K562 (cell line): Measurements from ENCODE around the gene SETMAR. TPM values are rescaled to one million over a fixed set of nuclear protein-coding genes. Genes with fewer than 3 reads are reported as not detected.

Experiments used
- ARID3A ChIP-seq: IDR thresholded peaks from 2 replicates; pipeline ENCODE4 v1.6.1; 2012; ENCODE audit warnings: low read depth, low read length, improper control_type of control experiment, borderline replicate concordance
- CBX1 ChIP-seq: sonication (generic); IDR thresholded peaks from 2 replicates; pipeline ENCODE4 v1.6.1; 2016; ENCODE audit warnings: antibody characterized with exemption, low read depth, mild to moderate bottlenecking
- HNRNPUL1 ChIP-seq: fragments of 200-400 bp; formaldehyde crosslinking; IDR thresholded peaks from 2 replicates; pipeline ENCODE4 v1.6.1; 2017; ENCODE audit warnings: low read length
- PURB ChIP-seq: sonication (generic); formaldehyde crosslinking; IDR thresholded peaks from 2 replicates; pipeline ENCODE4 v1.9.0; 2021; ENCODE audit warnings: low read depth, mild to moderate bottlenecking, missing genetic modification reagents
- RCOR1 ChIP-seq, 2 experiments: IDR thresholded peaks; 2 replicates each; pipeline ENCODE4 v1.6.1; 2012; ENCODE audit warnings: low read depth in 2 of 2, low read length in 2 of 2, borderline replicate concordance in 1 of 2, improper control_type of control experiment in 1 of 2
- SOX6 ChIP-seq: fragments of 450-650 bp; IDR thresholded peaks from 2 replicates; pipeline ENCODE4 v1.6.1; 2014; ENCODE audit warnings: mild to moderate bottlenecking
- XRCC4 ChIP-seq: IDR thresholded peaks from one replicate; pipeline ENCODE4 v1.6.1; 2011; ENCODE audit not compliant: insufficient read depth, insufficient read length; ENCODE audit errors: extremely low read depth
- ZNF318 ChIP-seq, 2 experiments: fragments of 450-650 bp; IDR thresholded peaks; 2 replicates each; pipeline ENCODE4 v1.6.1; 2016; ENCODE audit warnings: mild to moderate bottlenecking in 2 of 2, borderline replicate concordance in 1 of 2, low read depth in 1 of 2, moderate library complexity in 1 of 2
- ZNF395 ChIP-seq: fragments of 200-800 bp; sonication (Bioruptor generic); IDR thresholded peaks from 2 replicates; pipeline ENCODE4 v1.6.1; 2017; ENCODE audit warnings: missing genetic modification characterization, missing compliant biosample characterization
- ZNF449 ChIP-seq: fragments of 250-450 bp; sonication (Bioruptor Pico); IDR thresholded peaks from 2 replicates; pipeline ENCODE4 v1.8.0; 2022; ENCODE audit warnings: moderate library complexity, mild to moderate bottlenecking, inconsistent platforms
- ZNF75A ChIP-seq: fragments of 450-650 bp; formaldehyde crosslinking; IDR thresholded peaks from 2 replicates; pipeline ENCODE4 v1.4.0; 2020; ENCODE audit warnings: mild to moderate bottlenecking
- polyA plus RNA-seq, 8 experiments: library from polyadenylated mRNA; depleted of rRNA in 4 of 8; stranded (reverse) in 5 of 8; unstranded in 3 of 8; fragments of >200 nt; fragmentation: Nextera tagmentation in 2 of 8; fragmentation: Illumina TruSeq in 1 of 8; extraction: Ambion mirVana in 2 of 8; extraction: Trizol in 1 of 8; gene quantifications; 2 replicates each; pipeline versions ENCODE4 v1.2.1 to v1.2.3, GENCODE V29; 2011 to 2014; ENCODE audit warnings: inconsistent platforms in 1 of 8, missing spikeins in 1 of 8
- total RNA-seq, 7 experiments: library from RNA; depleted of rRNA in 6 of 7; stranded (reverse); fragments of >200 nt in 6 of 7; fragmentation: Illumina TruSeq in 2 of 7; extraction: Trizol in 2 of 7; gene quantifications; 2 replicates each; pipeline versions ENCODE4 v1.2.1 to v1.2.3, GENCODE V29; 2011 to 2021; ENCODE audit warnings: low replicate concordance in 1 of 7

Gene SETMAR
- total and polyA plus RNA-seq, 9 of the 15 experiments (the other 6 are each of a cell fraction or from before 2014, with no cell fraction given), result 5.5 to 25.1 (median 18.2) TPM

GRCh38 chr3:4303187-4304123, at the start of gene SETMAR (continued):
- TF ChIP-seq ZNF75A, result no peak
- TF ChIP-seq XRCC4, result no peak
- TF ChIP-seq ZNF318 (IDR thresholded peaks at IDR 0.05; ENCODE audit: borderline replicate concordance in 1 of 2, low read depth in 1 of 2), result no peak
- TF ChIP-seq ZNF395 (CRISPR knock-in tag), result peak; percentile 73; the same call in 1 of the 2 replicates
- TF ChIP-seq HNRNPUL1, result no peak
- TF ChIP-seq ARID3A, result no peak
- peak; percentile 43; the same call in 1 of the 2 replicates for TF ChIP-seq CBX1
- no peak; a peak in 1 of 4 replicates for TF ChIP-seq RCOR1 (IDR thresholded peaks at IDR 0.05; ENCODE audit: borderline replicate concordance in 1 of 2, low read depth in 2 of 2, low read length in 2 of 2)
- peak; percentile 94 for TF ChIP-seq SOX6
- TF ChIP-seq PURB (CRISPR knock-in tag), result no peak
- no peak for TF ChIP-seq ZNF449
